H9 (cell line): Measurements from ENCODE around the gene OLFM1. TPM values are rescaled to one million over a fixed set of nuclear protein-coding genes. Genes with fewer than 3 reads are reported as not detected.
A peak's percentile ranks its signal among the peaks of the same experiment; 100 is the strongest.

Source experiments
- DNase-seq: peaks from one replicate; pipeline ENCODE4 v3.0.0-alpha.2; 2017
- H2AFZ ChIP-seq: one replicate; pipeline ENCODE4 v1.6.1; 2013; ENCODE audit warnings: mild to moderate bottlenecking, low read length, control low read depth, moderate library complexity
- H2AK5ac ChIP-seq: 2 replicates; pipeline ENCODE4 v1.6.1; 2013; ENCODE audit warnings: low read length, control low read depth, mixed read lengths; ENCODE audit not compliant: insufficient read length
- H2BK120ac ChIP-seq: one replicate; pipeline ENCODE4 v1.6.1; 2013; ENCODE audit warnings: low read depth, mild to moderate bottlenecking, low read length, control low read depth, inconsistent platforms; ENCODE audit not compliant: poor library complexity, severe bottlenecking
- H2BK12ac ChIP-seq: 2 replicates; pipeline ENCODE4 v1.6.1; 2013; ENCODE audit warnings: low read length, control low read depth, mixed read lengths, low read depth; ENCODE audit not compliant: insufficient read length
- H2BK15ac ChIP-seq: 2 replicates; pipeline ENCODE4 v1.6.1; 2013; ENCODE audit warnings: low read depth, low read length, control low read depth
- H2BK20ac ChIP-seq: one replicate; pipeline ENCODE4 v1.6.1; 2013; ENCODE audit warnings: low read depth, mild to moderate bottlenecking, low read length, control low read depth, inconsistent platforms; ENCODE audit not compliant: poor library complexity, severe bottlenecking
- H2BK5ac ChIP-seq: 2 replicates; pipeline ENCODE4 v1.6.1; 2013; ENCODE audit warnings: low read length, control low read depth, mixed read lengths; ENCODE audit not compliant: insufficient read length
- H3K14ac ChIP-seq: 2 replicates; pipeline ENCODE4 v1.6.1; 2013; ENCODE audit warnings: low read length, control low read depth; ENCODE audit not compliant: insufficient read depth
- H3K18ac ChIP-seq: 2 replicates; pipeline ENCODE4 v1.6.1; 2013; ENCODE audit warnings: low read depth, mild to moderate bottlenecking, mixed read lengths, low read length, control low read depth; ENCODE audit not compliant: insufficient read length
- H3K23ac ChIP-seq: 2 replicates; pipeline ENCODE4 v1.6.1; 2013; ENCODE audit warnings: low read length, control low read depth, mixed read lengths, low read depth; ENCODE audit not compliant: insufficient read length
- H3K23me2 ChIP-seq: 2 replicates; pipeline ENCODE4 v1.6.1; 2013; ENCODE audit warnings: low read depth, mild to moderate bottlenecking, mixed read lengths, low read length, control low read depth; ENCODE audit not compliant: insufficient read length, poor library complexity, severe bottlenecking
- H3K27ac ChIP-seq: 2 replicates; pipeline ENCODE4 v1.5.1; 2013; ENCODE audit warnings: low read length, control low read depth, mixed read lengths, low read depth; ENCODE audit not compliant: insufficient read length
- H3K27me3 ChIP-seq: 2 replicates; pipeline ENCODE4 v1.6.1; 2013; ENCODE audit warnings: low read length, control low read depth, inconsistent platforms; ENCODE audit not compliant: insufficient read depth
- H3K4ac ChIP-seq: 2 replicates; pipeline ENCODE4 v1.6.1; 2013; ENCODE audit warnings: low read depth, mild to moderate bottlenecking, control low read depth, inconsistent platforms, low read length, moderate library complexity
- H3K4me1 ChIP-seq: 2 replicates; pipeline ENCODE4 v1.6.1; 2013; ENCODE audit warnings: low read length, control low read depth, inconsistent platforms; ENCODE audit not compliant: insufficient read depth
- H3K4me2 ChIP-seq: 2 replicates; pipeline ENCODE4 v1.6.1; 2013; ENCODE audit warnings: low read length, control low read depth, mixed read lengths; ENCODE audit not compliant: insufficient read length, insufficient read depth
- H3K56ac ChIP-seq: 2 replicates; pipeline ENCODE4 v1.6.1; 2013; ENCODE audit warnings: low read depth, mild to moderate bottlenecking, mixed read lengths, low read length, control low read depth; ENCODE audit not compliant: insufficient read length
- H3K79me1 ChIP-seq: 2 replicates; pipeline ENCODE4 v1.6.1; 2013; ENCODE audit warnings: low read depth, mild to moderate bottlenecking, moderate library complexity, low read length, control low read depth, inconsistent platforms; ENCODE audit not compliant: insufficient read depth, poor library complexity, severe bottlenecking
- H3K79me2 ChIP-seq: 2 replicates; pipeline ENCODE4 v1.6.1; 2013; ENCODE audit warnings: low read length, control low read depth, inconsistent platforms; ENCODE audit not compliant: insufficient read depth
- H3K9ac ChIP-seq: 2 replicates; pipeline ENCODE4 v1.6.1; 2013; ENCODE audit warnings: low read length, control low read depth, mixed read lengths; ENCODE audit not compliant: insufficient read length; ENCODE audit errors: extremely low read depth
- H3K9me3 ChIP-seq: one replicate; pipeline ENCODE4 v1.6.1; 2013; ENCODE audit warnings: low read depth, low read length, inconsistent platforms; ENCODE audit not compliant: control insufficient read depth
- H3T11ph ChIP-seq: one replicate; pipeline ENCODE4 v1.6.1; 2013; ENCODE audit warnings: mild to moderate bottlenecking, low read length, control low read depth, inconsistent platforms
- H4K20me1 ChIP-seq: one replicate; pipeline ENCODE4 v1.6.1; 2013; ENCODE audit not compliant: control insufficient read depth, insufficient read length, insufficient read depth
- H4K5ac ChIP-seq: 2 replicates; pipeline ENCODE4 v1.6.1; 2013; ENCODE audit warnings: low read depth, mild to moderate bottlenecking, mixed read lengths, low read length, control low read depth; ENCODE audit not compliant: insufficient read length
- H4K8ac ChIP-seq: replicated peaks from 2 replicates; pipeline ENCODE4 v1.6.1; 2013; ENCODE audit warnings: low read length, control low read depth, mixed read lengths, low read depth; ENCODE audit not compliant: insufficient read length
- H4K91ac ChIP-seq: 2 replicates; pipeline ENCODE4 v1.6.1; 2013; ENCODE audit warnings: low read depth, mild to moderate bottlenecking, moderate library complexity, mixed read lengths, low read length, control low read depth; ENCODE audit not compliant: insufficient read length
- H3K27ac Mint-ChIP-seq, 3 experiments: 2 replicates in 2 of 3; 3 replicates in 1 of 3; pipeline ENCODE4 v1.8.0; 2020 to 2021; ENCODE audit warnings: mixed read lengths in 3 of 3, mild to moderate bottlenecking in 1 of 3, moderate library complexity in 1 of 3
- H3K27me3 Mint-ChIP-seq: 2 replicates; pipeline ENCODE4 v1.8.0; 2021; ENCODE audit warnings: low read depth, mild to moderate bottlenecking, moderate library complexity, mixed read lengths
- H3K36me3 Mint-ChIP-seq, 3 experiments: 2 replicates in 2 of 3; 3 replicates in 1 of 3; pipeline ENCODE4 v1.8.0; 2020 to 2021; ENCODE audit warnings: low read depth in 3 of 3, mixed read lengths in 3 of 3; ENCODE audit not compliant: insufficient read depth in 1 of 3
- H3K4me1 Mint-ChIP-seq, 2 experiments: 2 replicates each; pipeline ENCODE4 v1.8.0; 2020; ENCODE audit warnings: mixed read lengths in 2 of 2
- H3K4me3 Mint-ChIP-seq, 2 experiments: 2 replicates in 1 of 2; 3 replicates in 1 of 2; pipeline ENCODE4 v1.8.0; 2020 to 2021; ENCODE audit warnings: mild to moderate bottlenecking in 2 of 2, mixed read lengths in 2 of 2, moderate library complexity in 1 of 2
- H3K9me3 Mint-ChIP-seq, 2 experiments: 2 replicates in 1 of 2; 3 replicates in 1 of 2; pipeline ENCODE4 v1.8.0; 2020; ENCODE audit warnings: mild to moderate bottlenecking in 2 of 2, mixed read lengths in 2 of 2, moderate library complexity in 1 of 2
- CTCF ChIP-seq: fragments of 200-600 bp; sonication (generic); conservative IDR thresholded peaks from 3 replicates; pipeline ENCODE4 v1.8.0; 2021; ENCODE audit warnings: antibody characterized with exemption, mild to moderate bottlenecking
- WGBS: extraction: QIAGEN DNeasy Blood & Tissue Kit; methylation state at CpG from one replicate; pipeline ENCODE4 v1.1.7; 2013; ENCODE audit warnings: missing lambda C conversion rate, low lambda C conversion rate, mixed read lengths; ENCODE audit not compliant: insufficient read length; ENCODE audit errors: extremely low coverage; 5-methylcytosine and 5-hydroxymethylcytosine counted together
- total RNA-seq: library from RNA; stranded (reverse); gene quantifications from 2 replicates; pipeline ENCODE4 v1.2.1, GENCODE V29; 2021

The OLFM1 gene
- total RNA-seq, 1 experiment from 2014 or later = 34.1 TPM

DNA sequence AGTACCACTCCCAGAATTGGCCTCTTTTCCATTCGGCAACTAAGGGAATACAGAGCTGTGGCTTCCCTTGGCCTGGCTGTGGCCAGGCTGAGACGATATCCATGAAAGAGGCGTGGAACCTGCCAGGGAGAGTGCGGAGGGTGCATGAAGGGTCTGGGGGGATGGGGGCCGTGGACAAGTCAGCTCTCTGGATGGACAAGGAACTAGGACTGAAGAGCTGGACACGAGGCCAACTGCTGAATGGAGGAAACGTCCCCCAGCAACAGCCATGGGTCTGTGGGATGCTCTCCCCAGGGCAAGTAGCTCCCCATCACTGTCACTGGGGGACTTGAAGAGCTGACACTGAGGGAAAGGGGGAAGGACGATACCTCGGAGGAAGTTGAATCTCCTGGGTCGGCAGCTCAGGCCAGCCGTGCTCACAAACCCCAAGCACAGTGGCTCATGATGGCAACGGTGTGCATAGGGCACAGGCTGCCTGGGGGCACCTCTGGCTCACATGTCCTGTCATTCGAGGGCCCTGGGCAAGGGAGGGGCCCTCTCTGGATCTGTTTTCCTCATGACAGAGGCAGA is 4.1 kb upstream of the OLFM1 start:
- no peaks in the 10 kb centered on the region for H3K79me1 ChIP-seq
- no peak overlapping the region for H3T11ph ChIP-seq
- H2AK5ac ChIP-seq = no peak overlapping the region
- H3K23me2 ChIP-seq = peaks cover 9% of the 10 kb centered on the region
- H3K4ac ChIP-seq = no peak overlapping the region
- no peak overlapping the region for H2BK20ac ChIP-seq
- H2BK120ac ChIP-seq = no peak overlapping the region
- H3K27me3 ChIP-seq = no peaks in the 10 kb centered on the region
- Mint-ChIP-seq H3K4me3 (no peak overlapping the region; a peak in 1 of 5 replicates), H3K27ac (no peak overlapping the region; a peak in 1 of 7 replicates), H3K27me3 (peaks cover 41% of the 10 kb centered on the region), H3K36me3 (no peaks in the 10 kb centered on the region), H3K9me3 (no peaks in the 10 kb centered on the region), H3K4me1 (peaks cover 15 to 19% of the 10 kb centered on the region in 2 experiments)
- no peaks in the 10 kb centered on the region for H3K9me3 ChIP-seq
- no peak overlapping the region for H3K4me2 ChIP-seq
- no peak overlapping the region for H4K5ac ChIP-seq
- H4K91ac ChIP-seq = no peak overlapping the region
- H3K4me1 ChIP-seq = no peaks in the 10 kb centered on the region
- H2BK15ac ChIP-seq = no peak overlapping the region
- H3K14ac ChIP-seq = peak overlapping the region; percentile 38; the same call in 1 of the 2 replicates
- no peak overlapping the region for H2AFZ ChIP-seq
- no peak overlapping the region for H3K27ac ChIP-seq
- TF ChIP-seq CTCF = no peak
- H4K20me1 ChIP-seq = no peaks in the 10 kb centered on the region
- DNase-seq = no peak
- H3K56ac ChIP-seq = no peak overlapping the region
- H2BK5ac ChIP-seq = no peak overlapping the region
- H4K8ac ChIP-seq = no peak overlapping the region
- no CpG with 5 or more reads among the region's 13 CpGs for WGBS
- H3K9ac ChIP-seq = no peak overlapping the region
- no peak overlapping the region for H3K18ac ChIP-seq
- no peak overlapping the region for H3K23ac ChIP-seq
- no peaks in the 10 kb centered on the region for H3K79me2 ChIP-seq
- H2BK12ac ChIP-seq = no peak overlapping the region
